WTC11 (cell line): ENCODE results near the gene OR2V1. TPM values are rescaled to one million over a fixed set of nuclear protein-coding genes. Genes with fewer than 3 reads are reported as not detected.

Experiments
- ATAC-seq: fragments of 200-7000 bp; cut with Tn5 transposase; 2 replicates; pipeline ENCODE4 v1.10.0; 2021; ENCODE audit warnings: mild to moderate bottlenecking, moderate library complexity
- CTCF ChIA-PET: fragments of 300-600 bp; sonication (Branson Sonifier 250); formaldehyde crosslinking; loops from one replicate; lab custom pipeline; 2021; ENCODE audit warnings: antibody characterized with exemption; lab: Charles Lee
- POLR2A ChIA-PET: fragments of 350-600 bp; sonication (Branson Sonifier 250); formaldehyde crosslinking; loops from one replicate; lab custom pipeline; 2021; ENCODE audit warnings: antibody characterized with exemption; lab: Charles Lee
- DNase-seq: peaks from one replicate; pipeline ENCODE4 v3.0.0; 2021; ENCODE audit warnings: low spot score
- H3K27ac Mint-ChIP-seq: 2 replicates; pipeline ENCODE4 v1.8.0; 2021; ENCODE audit warnings: mixed read lengths
- H3K27me3 Mint-ChIP-seq: 2 replicates; pipeline ENCODE4 v1.8.0; 2021; ENCODE audit warnings: low read depth, mild to moderate bottlenecking, moderate library complexity, mixed read lengths
- H3K36me3 Mint-ChIP-seq: 2 replicates; pipeline ENCODE4 v1.8.0; 2021; ENCODE audit warnings: mixed read lengths
- H3K4me1 Mint-ChIP-seq: 2 replicates; pipeline ENCODE4 v1.8.0; 2022; ENCODE audit warnings: mixed read lengths
- H3K4me3 Mint-ChIP-seq: 2 replicates; pipeline ENCODE4 v1.8.0; 2021; ENCODE audit warnings: mild to moderate bottlenecking, moderate library complexity, mixed read lengths
- H3K9me3 Mint-ChIP-seq: 2 replicates; pipeline ENCODE4 v1.8.0; 2021; ENCODE audit warnings: mixed read lengths
- AR ChIP-seq: fragments of 250-450 bp; sonication (Bioruptor Pico); IDR thresholded peaks from 2 replicates; pipeline ENCODE4 v1.9.0; 2021; ENCODE audit warnings: mild to moderate bottlenecking
- ATF2 ChIP-seq: sonication (generic); formaldehyde crosslinking; IDR thresholded peaks from 2 replicates; pipeline ENCODE4 v1.8.1; 2022; ENCODE audit warnings: low read depth, missing genetic modification reagents, borderline replicate concordance
- ATF3 ChIP-seq: sonication (generic); formaldehyde crosslinking; conservative IDR thresholded peaks from 2 replicates; pipeline ENCODE4 v1.8.1; 2022; ENCODE audit warnings: mild to moderate bottlenecking, missing genetic modification reagents
- CTCF ChIP-seq: fragments of 200-600 bp; IDR thresholded peaks from 2 replicates; pipeline ENCODE4 v1.8.0; 2022; ENCODE audit warnings: antibody characterized with exemption
- HMGXB4 ChIP-seq: sonication (generic); formaldehyde crosslinking; IDR thresholded peaks from 2 replicates; pipeline ENCODE4 v1.8.1; 2023; ENCODE audit warnings: mild to moderate bottlenecking, moderate library complexity, missing genetic modification reagents
- KAT7 ChIP-seq: sonication (generic); formaldehyde crosslinking; IDR thresholded peaks from 2 replicates; pipeline ENCODE4 v1.8.1; 2023; ENCODE audit warnings: missing genetic modification reagents, mild to moderate bottlenecking, borderline replicate concordance
- NFYB ChIP-seq: sonication (generic); formaldehyde crosslinking; conservative IDR thresholded peaks from 2 replicates; pipeline ENCODE4 v1.8.0; 2022; ENCODE audit warnings: low read depth, missing genetic modification reagents
- TCF7 ChIP-seq: sonication (generic); formaldehyde crosslinking; IDR thresholded peaks from 2 replicates; pipeline ENCODE4 v1.8.0; 2022; ENCODE audit warnings: mild to moderate bottlenecking, low read depth, missing genetic modification reagents, moderate library complexity
- TEAD1 ChIP-seq: sonication (generic); formaldehyde crosslinking; IDR thresholded peaks from 2 replicates; pipeline ENCODE4 v1.8.0; 2022; ENCODE audit warnings: mild to moderate bottlenecking, missing genetic modification reagents
- ZNF219 ChIP-seq: sonication (generic); formaldehyde crosslinking; IDR thresholded peaks from 2 replicates; pipeline ENCODE4 v1.8.0; 2023; ENCODE audit warnings: missing genetic modification reagents, mild to moderate bottlenecking, borderline replicate concordance
- ZNF396 ChIP-seq: fragments of 250-450 bp; sonication (Bioruptor Pico); IDR thresholded peaks from 2 replicates; pipeline ENCODE4 v1.8.0; 2021; ENCODE audit warnings: mild to moderate bottlenecking, moderate library complexity, borderline replicate concordance
- ZNF512 ChIP-seq: sonication (generic); formaldehyde crosslinking; IDR thresholded peaks from 2 replicates; pipeline ENCODE4 v1.8.1; 2022; ENCODE audit warnings: missing genetic modification reagents, borderline replicate concordance
- ZNF532 ChIP-seq: fragments of 250-450 bp; sonication (Bioruptor Pico); IDR thresholded peaks from 2 replicates; pipeline ENCODE4 v1.9.0; 2021; ENCODE audit warnings: mild to moderate bottlenecking, borderline replicate concordance
- total RNA-seq: library from RNA; stranded (reverse); gene quantifications from 3 replicates; pipeline ENCODE4 v1.2.3, GENCODE V29; 2021
- TF ChIP-seq, protein P1 (sequence below): sonication (generic); formaldehyde crosslinking; IDR thresholded peaks from 2 replicates; pipeline ENCODE4 v1.8.1; 2023; ENCODE audit warnings: mild to moderate bottlenecking, missing genetic modification reagents, borderline replicate concordance
- TF ChIP-seq, protein P2 (sequence below): sonication (generic); formaldehyde crosslinking; IDR thresholded peaks from 2 replicates; pipeline ENCODE4 v1.8.1; 2022; ENCODE audit warnings: mild to moderate bottlenecking, missing genetic modification reagents, moderate library complexity, borderline replicate concordance

The OR2V1 gene
- total RNA-seq, 1 experiment from 2014 or later, result not detected

- TF ChIP-seq NFYB (CRISPR knock-in tag) (no peak), ZNF532 (CRISPR knock-in tag) (no peak), ATF3 (CRISPR knock-in tag) (no peak)
Measured at GRCh38 chr5:181081989-181082388, 49.0 kb downstream of the OR2V1 start (continued).

- ATAC-seq (no peak), DNase-seq (no peak)
- H3K36me3 Mint-ChIP-seq, result peaks cover 5% of the 10 kb centered on the region; the same call in 1 of the 2 replicates
- H3K9me3 Mint-ChIP-seq, result peaks cover 35% of the 10 kb centered on the region
- H3K27ac Mint-ChIP-seq, result no peak overlapping the region
- H3K27me3 Mint-ChIP-seq, result peaks cover 23% of the 10 kb centered on the region
- ChIA-PET CTCF (no interaction called here), POLR2A (no interaction called here)
- no peak overlapping the region for H3K4me3 Mint-ChIP-seq
- H3K4me1 Mint-ChIP-seq, result no peaks in the 10 kb centered on the region
- TF ChIP-seq TCF7 (CRISPR knock-in tag) (no peak), ZNF396 (CRISPR knock-in tag) (no peak), ZNF512 (no peak), ZNF219 (CRISPR knock-in tag) (no peak), HMGXB4 (CRISPR knock-in tag) (no peak), AR (CRISPR knock-in tag) (no peak), CTCF (no peak), KAT7 (CRISPR knock-in tag) (no peak), ATF2 (CRISPR knock-in tag) (no peak), TEAD1 (no peak)
- TF ChIP-seq, protein P1, sequence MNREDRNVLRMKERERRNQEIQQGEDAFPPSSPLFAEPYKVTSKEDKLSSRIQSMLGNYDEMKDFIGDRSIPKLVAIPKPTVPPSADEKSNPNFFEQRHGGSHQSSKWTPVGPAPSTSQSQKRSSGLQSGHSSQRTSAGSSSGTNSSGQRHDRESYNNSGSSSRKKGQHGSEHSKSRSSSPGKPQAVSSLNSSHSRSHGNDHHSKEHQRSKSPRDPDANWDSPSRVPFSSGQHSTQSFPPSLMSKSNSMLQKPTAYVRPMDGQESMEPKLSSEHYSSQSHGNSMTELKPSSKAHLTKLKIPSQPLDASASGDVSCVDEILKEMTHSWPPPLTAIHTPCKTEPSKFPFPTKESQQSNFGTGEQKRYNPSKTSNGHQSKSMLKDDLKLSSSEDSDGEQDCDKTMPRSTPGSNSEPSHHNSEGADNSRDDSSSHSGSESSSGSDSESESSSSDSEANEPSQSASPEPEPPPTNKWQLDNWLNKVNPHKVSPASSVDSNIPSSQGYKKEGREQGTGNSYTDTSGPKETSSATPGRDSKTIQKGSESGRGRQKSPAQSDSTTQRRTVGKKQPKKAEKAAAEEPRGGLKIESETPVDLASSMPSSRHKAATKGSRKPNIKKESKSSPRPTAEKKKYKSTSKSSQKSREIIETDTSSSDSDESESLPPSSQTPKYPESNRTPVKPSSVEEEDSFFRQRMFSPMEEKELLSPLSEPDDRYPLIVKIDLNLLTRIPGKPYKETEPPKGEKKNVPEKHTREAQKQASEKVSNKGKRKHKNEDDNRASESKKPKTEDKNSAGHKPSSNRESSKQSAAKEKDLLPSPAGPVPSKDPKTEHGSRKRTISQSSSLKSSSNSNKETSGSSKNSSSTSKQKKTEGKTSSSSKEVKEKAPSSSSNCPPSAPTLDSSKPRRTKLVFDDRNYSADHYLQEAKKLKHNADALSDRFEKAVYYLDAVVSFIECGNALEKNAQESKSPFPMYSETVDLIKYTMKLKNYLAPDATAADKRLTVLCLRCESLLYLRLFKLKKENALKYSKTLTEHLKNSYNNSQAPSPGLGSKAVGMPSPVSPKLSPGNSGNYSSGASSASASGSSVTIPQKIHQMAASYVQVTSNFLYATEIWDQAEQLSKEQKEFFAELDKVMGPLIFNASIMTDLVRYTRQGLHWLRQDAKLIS (CRISPR knock-in tag), result no peak
- TF ChIP-seq, protein P2, sequence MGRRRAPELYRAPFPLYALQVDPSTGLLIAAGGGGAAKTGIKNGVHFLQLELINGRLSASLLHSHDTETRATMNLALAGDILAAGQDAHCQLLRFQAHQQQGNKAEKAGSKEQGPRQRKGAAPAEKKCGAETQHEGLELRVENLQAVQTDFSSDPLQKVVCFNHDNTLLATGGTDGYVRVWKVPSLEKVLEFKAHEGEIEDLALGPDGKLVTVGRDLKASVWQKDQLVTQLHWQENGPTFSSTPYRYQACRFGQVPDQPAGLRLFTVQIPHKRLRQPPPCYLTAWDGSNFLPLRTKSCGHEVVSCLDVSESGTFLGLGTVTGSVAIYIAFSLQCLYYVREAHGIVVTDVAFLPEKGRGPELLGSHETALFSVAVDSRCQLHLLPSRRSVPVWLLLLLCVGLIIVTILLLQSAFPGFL (CRISPR knock-in tag), result no peak
Measured at GRCh38 chr5:181076920-181077319, 54.0 kb downstream of the OR2V1 start.
